WI38 (cell line): ENCODE data around the gene CTBP2.

ENCODE experiments used
- H3K4me3 ChIP-seq: 2 replicates; pipeline ENCODE4 v1.5.1; 2011; ENCODE audit warnings: low read depth, mild to moderate bottlenecking, control low read depth, low read length
- TF ChIP-seq, protein P1 (sequence below): IDR thresholded peaks from 2 replicates; pipeline ENCODE4 v1.5.1; 2012; ENCODE audit warnings: low read depth, mild to moderate bottlenecking, control low read depth, low read length

The CTBP2 gene

DNA sequence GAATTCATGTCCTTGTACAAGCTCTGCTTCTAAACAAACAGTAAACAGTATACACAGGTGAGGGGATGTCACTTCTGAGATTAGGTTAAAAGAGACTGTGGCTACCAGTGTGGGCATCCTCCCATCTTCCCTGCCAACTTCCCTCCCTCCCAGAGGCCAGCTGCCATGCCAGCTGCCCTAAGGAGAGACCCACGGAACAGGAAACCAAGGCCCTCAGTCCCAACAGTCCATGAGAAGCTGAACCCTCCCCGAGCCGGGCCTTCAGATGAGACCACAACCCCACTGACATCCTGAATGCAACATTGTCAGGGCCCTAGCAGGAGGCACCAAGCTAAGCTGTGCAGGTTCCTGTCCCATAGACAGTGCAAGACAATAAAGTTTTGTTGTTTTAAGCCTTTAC, 106.1 kb downstream of the CTBP2 start:
- H3K4me3 ChIP-seq, result no peak overlapping the region
- TF ChIP-seq, protein P1, sequence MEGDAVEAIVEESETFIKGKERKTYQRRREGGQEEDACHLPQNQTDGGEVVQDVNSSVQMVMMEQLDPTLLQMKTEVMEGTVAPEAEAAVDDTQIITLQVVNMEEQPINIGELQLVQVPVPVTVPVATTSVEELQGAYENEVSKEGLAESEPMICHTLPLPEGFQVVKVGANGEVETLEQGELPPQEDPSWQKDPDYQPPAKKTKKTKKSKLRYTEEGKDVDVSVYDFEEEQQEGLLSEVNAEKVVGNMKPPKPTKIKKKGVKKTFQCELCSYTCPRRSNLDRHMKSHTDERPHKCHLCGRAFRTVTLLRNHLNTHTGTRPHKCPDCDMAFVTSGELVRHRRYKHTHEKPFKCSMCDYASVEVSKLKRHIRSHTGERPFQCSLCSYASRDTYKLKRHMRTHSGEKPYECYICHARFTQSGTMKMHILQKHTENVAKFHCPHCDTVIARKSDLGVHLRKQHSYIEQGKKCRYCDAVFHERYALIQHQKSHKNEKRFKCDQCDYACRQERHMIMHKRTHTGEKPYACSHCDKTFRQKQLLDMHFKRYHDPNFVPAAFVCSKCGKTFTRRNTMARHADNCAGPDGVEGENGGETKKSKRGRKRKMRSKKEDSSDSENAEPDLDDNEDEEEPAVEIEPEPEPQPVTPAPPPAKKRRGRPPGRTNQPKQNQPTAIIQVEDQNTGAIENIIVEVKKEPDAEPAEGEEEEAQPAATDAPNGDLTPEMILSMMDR, result no peak

DNA sequence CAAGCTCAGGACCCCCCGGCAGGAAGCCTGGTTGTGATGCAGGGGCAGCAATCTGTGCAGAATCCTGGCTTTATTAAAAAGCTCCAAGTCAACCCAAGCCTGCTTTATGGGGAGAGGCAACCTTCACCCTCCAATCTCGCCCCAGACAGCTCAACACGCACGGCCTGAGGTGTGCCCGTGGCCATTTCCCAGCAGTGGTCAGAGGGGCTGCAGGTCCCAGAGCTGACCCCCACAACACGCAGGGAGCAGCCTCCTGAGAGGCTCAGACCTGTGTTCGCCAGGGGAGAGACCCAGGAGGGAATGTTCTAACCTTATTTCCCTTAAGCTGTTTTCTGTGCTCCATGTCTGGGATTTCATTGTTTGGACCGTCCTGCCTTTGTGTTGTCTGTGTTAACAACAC, 108.2 kb downstream of the CTBP2 start:
- no peak overlapping the region for H3K4me3 ChIP-seq
- TF ChIP-seq, protein P1, result no peak

DNA sequence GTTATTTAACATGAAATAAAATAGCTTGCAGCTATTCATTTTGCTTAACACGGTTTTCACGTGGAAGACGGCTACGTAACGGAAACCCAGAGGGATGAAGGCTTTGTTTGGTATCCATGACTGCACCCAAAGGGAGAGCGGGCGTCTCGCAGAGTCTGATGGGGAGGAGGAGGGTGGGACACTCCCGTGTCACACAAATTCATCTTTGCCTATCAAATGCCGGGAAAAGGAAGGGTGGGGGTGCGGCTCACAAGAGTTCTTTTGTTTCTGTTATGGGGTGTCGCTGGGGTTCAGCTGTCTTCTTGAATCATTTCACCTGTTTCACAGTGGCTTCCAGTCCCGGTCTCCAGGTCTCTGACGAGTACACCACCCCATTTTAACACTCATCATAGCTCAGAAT, 110.0 kb downstream of the CTBP2 start:
- TF ChIP-seq, protein P1, result no peak
- no peak overlapping the region for H3K4me3 ChIP-seq

DNA sequence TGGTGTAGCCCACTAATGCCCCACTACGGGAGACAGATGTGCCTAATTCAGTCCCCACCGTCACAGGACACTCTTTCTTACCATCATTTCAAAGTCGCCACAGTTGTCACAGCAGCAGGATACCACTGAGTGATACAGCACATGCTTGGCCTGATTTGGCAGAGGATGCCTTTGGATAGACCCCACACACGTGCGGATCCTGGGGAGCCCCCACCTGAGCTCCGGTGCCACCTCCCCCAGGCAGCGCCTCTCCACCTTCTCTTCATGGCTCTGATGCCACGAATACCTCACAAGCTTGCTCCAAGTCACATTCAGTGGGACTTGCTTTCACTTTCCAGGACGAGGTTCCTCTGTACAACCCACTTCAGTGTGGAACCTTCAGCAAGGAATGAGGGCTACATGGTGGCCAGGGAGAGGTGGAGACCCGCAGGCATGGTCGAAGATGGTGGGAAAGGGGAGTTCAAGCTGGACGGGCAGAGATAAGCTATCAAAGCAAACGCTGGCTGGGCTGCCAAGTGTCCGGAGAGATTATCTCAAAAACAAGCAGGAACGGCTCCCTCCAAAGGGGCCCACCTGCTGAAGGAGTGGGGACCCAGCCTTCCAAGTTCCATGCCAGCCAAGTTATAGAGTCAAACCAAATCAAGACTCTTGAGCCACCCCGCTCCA, 111.0 kb downstream of the CTBP2 start:
- H3K4me3 ChIP-seq, result no peak overlapping the region
- TF ChIP-seq, protein P1, result no peak

DNA sequence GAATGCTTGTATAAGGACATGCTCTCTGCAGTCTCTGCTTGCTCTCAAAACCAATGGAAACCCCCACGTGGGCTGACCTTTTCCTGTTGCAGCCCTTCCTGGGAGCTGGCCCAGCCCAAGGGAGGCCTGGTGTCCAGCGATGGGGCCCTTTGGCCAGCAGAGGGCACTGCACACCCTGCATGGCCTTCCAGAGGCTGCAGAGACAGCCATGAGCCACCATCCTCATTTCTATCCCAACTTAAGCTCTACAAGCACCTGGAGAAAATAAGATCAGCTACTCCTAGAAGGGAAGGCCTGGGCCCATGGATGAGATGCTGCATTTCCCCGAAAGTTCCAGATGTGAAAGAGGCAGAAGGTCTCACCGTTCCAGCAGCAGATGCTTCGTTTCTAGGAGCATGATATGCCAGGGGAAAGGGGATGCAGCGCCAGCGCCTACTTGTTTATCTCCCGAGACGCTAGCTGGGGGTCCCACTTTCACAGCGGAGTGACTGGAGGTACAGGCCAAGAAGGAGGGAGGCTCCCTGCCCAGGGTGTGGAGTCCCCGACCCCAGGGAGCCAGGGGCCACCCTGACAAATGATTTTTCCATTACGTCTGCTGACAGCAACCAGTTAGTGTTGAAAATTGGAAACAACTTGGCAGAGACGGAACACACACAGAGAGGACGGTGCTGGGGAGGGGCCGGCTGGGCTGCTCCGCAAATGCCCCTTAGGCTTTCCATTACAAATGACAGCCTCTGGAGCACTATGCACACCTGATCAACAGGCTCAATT, 112.1 kb downstream of the CTBP2 start:
- H3K4me3 ChIP-seq, result no peak overlapping the region
- TF ChIP-seq, protein P1, result peak; percentile 96

DNA sequence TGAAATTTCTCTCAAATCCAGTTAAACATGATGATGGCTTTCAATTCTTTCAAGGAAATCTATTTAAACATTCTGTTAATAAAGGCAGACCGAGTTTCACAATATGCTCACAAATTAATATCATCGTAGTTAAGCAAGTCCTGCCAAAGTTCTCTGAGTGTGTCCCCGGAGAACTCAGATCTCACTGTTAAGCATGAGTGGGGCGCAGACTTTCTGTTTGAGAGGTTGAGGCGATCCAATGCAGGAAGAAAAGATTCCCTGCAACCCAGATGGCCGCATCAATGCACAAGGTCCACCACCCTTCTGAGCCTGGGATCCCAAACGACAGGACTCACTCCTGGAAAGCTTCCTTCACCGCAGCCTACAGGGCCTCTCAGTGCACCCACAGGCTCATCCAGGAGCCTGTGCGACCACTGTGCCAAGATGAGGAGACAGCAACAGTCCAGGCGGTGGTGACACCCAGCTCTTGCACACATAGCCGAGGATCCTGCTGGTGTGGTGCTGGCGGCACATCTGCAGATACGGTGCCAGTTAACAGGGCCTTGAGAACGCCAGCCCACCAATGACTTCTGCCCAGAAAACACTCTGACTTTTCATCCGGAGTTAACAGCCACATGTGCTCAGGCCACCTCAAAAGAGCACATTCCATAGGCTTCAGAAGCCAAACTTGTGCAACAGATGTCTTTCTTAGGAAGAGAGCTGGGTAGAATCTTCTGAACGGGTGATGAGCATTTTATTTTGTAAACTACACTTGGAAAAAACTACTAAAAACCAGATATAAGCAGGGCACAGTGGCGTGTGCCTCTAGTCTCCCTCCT, 116.3 kb downstream of the CTBP2 start:
- TF ChIP-seq, protein P1, result no peak
- H3K4me3 ChIP-seq, result no peak overlapping the region
